Brain microvascular endothelial cell (primary cell): Measurements from ENCODE around the gene ISOC2.
A peak's percentile ranks its signal among the peaks of the same experiment; 100 is the strongest.

Experiments used
- DNase-seq: peaks from one replicate; pipeline ENCODE4 v3.0.0-alpha.2; 2020
- H3K27ac ChIP-seq: fragments of 250-450 bp; sonication (Bioruptor Pico); 2 replicates; pipeline ENCODE4 v1.5.1; 2020; ENCODE audit warnings: mild to moderate bottlenecking, moderate library complexity
- H3K27me3 ChIP-seq: fragments of 250-450 bp; sonication (Bioruptor Pico); replicated peaks from 2 replicates; pipeline ENCODE4 v1.5.1; 2020; ENCODE audit warnings: mild to moderate bottlenecking
- H3K36me3 ChIP-seq: fragments of 250-450 bp; sonication (Bioruptor Pico); replicated peaks from 2 replicates; pipeline ENCODE4 v1.5.1; 2020; ENCODE audit warnings: mild to moderate bottlenecking
- H3K4me3 ChIP-seq: 2 replicates; pipeline ENCODE4 v1.5.1; 2011; ENCODE audit warnings: low read depth, mild to moderate bottlenecking, control low read depth, low read length, moderate library complexity
- in situ Hi-C: cut with HindIII; loops from 2 replicates; pipeline ENCODE4 v1.10.0; 2017; ENCODE audit warnings: low sequenced_read_pairs, low pct_ligation_motif_present
- TF ChIP-seq, protein P1 (sequence below): IDR thresholded peaks from 2 replicates; pipeline ENCODE4 v1.5.1; 2011; ENCODE audit warnings: low read depth, mild to moderate bottlenecking, moderate library complexity, low read length, control low read depth, inconsistent platforms; ENCODE audit errors: missing control alignments

ISOC2 gene

DNA sequence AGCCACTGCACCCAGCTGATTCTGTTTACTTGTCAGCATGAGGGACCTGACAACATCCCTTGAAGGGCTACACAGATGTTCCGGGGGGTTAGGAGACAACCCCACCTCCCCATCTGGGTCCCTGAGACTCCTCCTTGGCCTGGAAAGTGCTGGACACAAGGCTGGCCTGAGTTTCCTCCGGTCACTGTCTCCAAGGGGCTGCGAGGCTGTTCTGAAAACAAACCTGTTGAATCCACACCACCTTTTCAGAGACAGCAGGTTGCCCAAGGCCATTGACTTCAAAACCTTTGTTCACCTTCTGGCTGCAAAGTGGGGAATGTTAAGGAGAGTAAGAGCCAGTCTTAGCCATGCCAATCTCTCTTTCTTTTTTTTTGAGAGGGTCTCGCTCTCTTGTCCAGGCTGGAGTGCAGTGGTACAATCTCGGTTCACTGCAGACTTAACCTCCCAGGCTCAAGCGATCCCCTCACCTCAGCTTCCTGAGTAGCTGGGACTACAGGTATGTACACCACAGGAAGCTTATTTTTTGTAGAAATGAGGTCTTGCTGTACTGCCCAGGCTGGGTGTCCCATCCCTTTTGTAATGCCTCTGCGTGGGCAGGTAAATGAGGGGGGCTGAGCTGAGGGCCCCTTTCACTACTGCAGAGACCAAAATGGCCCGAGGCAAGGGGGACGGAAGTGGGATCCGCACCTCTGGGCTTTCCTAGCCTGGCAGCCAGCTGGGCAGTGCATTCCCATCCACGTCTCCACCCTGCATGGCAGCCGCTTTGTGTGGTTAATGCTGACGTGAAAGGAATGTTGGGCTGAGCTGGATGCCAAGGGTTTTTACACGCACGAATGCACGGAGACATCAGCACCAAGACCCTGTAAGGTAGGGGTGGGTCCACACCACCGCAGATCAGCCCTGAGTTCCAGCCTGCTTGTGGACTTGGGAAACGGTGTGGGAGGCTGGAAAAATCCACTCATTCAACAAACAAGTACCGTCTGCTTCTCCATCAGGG lies 13.1 kb upstream of the ISOC2 start:
- Histone ChIP-seq H3K27ac (no peak overlapping the region), H3K36me3 (no peaks in the 10 kb centered on the region), H3K4me3 (no peak overlapping the region), H3K27me3 (no peaks in the 10 kb centered on the region)
- in situ Hi-C loops = no loop called here
- DNase-seq = no peak
- TF ChIP-seq, protein P1, sequence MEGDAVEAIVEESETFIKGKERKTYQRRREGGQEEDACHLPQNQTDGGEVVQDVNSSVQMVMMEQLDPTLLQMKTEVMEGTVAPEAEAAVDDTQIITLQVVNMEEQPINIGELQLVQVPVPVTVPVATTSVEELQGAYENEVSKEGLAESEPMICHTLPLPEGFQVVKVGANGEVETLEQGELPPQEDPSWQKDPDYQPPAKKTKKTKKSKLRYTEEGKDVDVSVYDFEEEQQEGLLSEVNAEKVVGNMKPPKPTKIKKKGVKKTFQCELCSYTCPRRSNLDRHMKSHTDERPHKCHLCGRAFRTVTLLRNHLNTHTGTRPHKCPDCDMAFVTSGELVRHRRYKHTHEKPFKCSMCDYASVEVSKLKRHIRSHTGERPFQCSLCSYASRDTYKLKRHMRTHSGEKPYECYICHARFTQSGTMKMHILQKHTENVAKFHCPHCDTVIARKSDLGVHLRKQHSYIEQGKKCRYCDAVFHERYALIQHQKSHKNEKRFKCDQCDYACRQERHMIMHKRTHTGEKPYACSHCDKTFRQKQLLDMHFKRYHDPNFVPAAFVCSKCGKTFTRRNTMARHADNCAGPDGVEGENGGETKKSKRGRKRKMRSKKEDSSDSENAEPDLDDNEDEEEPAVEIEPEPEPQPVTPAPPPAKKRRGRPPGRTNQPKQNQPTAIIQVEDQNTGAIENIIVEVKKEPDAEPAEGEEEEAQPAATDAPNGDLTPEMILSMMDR = no peak

DNA sequence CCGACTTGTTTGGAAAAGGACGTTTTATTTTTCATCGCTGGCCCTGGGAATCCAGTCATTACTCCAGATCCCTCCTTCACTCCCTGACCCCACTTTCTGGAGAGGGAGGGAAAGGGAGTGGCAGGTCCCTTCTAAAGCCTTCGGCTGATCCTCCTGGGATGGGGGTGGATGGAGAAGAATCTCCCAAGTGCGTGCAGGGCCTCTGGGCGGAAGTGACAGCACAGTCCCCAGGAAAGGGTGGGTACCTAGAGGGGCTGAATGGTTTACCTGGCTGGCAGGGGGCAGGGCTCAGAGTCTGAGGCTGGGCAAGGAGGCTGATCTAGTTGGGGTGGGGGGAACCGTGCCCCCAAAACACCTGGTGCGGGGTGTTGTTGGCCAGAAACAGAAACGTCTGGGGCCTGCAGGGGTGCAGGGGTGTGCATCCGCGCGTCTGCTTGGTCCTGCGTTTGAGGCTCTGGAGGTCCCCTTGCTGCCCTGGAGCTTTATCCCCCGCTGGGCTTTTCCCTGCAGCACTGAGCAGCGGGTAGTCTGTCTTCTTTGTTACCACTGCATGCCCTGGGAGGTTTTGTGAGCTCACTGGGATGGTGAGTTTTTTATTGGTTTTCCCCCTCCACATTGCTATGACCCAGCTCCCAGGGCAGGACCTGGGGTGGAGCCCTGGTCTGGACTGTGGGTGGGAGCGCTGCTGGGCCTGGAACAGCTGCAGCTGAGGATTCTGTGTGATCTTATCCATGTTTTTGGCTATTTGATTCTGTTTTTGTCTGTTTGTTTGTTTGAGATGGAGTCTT lies 12.0 kb upstream of the ISOC2 start:
- Histone ChIP-seq H3K27me3 (no peaks in the 10 kb centered on the region), H3K27ac (no peak overlapping the region), H3K36me3 (no peaks in the 10 kb centered on the region), H3K4me3 (no peak overlapping the region)
- in situ Hi-C loops = no loop called here
- TF ChIP-seq, protein P1 = no peak
- DNase-seq = no peak

DNA sequence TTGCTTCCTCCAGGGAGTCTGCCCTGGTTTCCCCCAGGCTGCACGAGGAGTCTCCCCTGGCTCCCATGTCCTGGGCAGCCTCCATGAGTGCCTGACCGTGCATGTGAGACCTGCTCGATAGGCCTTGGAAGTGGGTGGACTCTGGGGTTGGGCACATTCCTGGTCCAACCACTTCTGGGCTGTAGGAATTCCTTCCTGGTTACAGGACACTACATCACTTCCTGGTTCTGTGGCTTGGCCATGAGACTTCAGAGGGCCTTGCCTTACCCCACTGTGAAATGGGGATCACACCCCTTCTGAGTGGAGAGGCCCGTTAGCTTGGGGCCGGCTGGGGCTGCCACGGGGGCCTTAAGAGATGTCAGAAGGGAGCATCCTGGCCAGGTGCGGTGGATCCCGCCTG lies 11.0 kb upstream of the ISOC2 start:
- no peak overlapping the region for H3K27ac ChIP-seq
- peak; percentile 68 for DNase-seq
- H3K36me3 ChIP-seq = no peaks in the 10 kb centered on the region
- TF ChIP-seq, protein P1 = no peak
- no peaks in the 10 kb centered on the region for H3K27me3 ChIP-seq
- H3K4me3 ChIP-seq = no peak overlapping the region
- in situ Hi-C loops = no loop called here

DNA sequence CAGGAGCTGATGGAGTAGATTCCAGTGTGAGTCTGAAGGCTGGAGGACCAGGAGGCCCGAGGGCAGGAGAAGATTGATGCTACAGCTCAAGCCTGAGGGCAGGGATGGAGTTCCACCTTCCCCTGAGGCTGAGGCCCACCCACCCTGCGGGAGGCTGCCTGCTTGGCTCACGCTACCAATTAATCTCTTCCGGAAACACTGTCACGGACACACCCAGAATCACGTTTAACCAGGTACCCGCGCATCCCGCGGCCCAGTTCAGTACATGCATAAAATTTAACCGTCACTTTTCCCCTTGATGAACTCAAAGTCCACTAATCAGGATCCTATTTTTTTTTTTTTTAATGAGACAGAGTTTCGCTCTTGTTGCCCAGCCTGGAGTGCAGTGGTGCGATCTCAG lies 9.8 kb upstream of the ISOC2 start:
- Histone ChIP-seq H3K27me3 (no peaks in the 10 kb centered on the region), H3K36me3 (no peaks in the 10 kb centered on the region), H3K4me3 (no peak overlapping the region), H3K27ac (no peak overlapping the region)
- TF ChIP-seq, protein P1 = no peak
- DNase-seq = no peak
- in situ Hi-C loops = no loop called here

DNA sequence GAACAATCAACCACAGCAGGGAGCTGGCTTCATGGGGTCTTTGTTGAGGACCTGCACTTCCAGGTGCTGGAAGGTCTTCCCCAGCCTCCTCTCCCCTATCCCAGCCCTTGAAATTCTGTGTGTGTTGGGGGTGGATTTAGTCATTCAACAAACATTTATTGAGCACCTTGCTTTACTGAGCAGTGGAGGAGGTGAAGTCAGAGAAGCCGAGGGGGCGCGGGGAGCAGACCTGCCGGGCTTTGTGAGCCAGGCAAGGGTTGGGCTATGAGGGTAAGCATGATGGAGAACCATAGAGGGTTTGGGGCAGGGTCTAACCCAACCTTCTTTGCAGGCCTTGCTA lies 6.6 kb upstream of the ISOC2 start:
- Histone ChIP-seq H3K27me3 (no peaks in the 10 kb centered on the region), H3K4me3 (no peak overlapping the region), H3K36me3 (no peaks in the 10 kb centered on the region), H3K27ac (no peak overlapping the region)
- TF ChIP-seq, protein P1 = no peak
- in situ Hi-C loops = no loop called here
- no peak for DNase-seq
